NCI-H2227 (cell line): ENCODE results near the gene CSMD2.

ENCODE experiments used
- DNase-seq: peaks from one replicate; lab custom pipeline; 2025; ENCODE audit not compliant: unreplicated experiment; lab: John Stamatoyannopoulos, UW

The CSMD2 gene

DNA sequence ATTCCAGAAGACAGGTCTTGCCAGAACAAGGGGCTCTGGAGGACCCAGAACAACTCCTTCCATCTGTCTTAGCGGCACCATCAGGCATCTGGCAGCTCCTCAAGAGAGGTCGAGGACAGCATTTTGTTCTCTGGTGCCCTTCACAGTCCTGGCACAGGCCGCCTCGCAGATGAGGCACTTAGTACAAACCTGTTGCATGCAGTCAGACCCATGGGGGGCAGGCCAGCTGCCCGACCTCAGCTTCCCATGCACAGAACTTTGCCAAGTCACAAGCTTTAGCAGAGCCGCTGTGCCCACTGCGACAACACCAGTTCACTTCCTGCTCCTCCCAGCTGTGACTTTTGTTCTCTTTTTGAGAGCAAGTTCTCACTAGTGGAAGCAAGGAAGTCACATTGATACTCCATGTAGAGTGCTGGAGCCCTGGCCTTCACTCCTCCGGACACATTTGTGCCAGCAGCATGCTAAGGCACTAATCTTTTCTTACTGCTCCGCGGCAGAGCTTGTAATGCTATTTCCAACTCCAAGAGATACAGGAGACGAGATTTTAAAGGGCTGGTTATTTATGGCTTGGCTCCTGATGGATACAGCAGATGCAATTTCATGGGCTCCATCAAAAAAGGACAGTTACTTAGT, 256.6 kb downstream of the CSMD2 start:
- DNase-seq: no peak

DNA sequence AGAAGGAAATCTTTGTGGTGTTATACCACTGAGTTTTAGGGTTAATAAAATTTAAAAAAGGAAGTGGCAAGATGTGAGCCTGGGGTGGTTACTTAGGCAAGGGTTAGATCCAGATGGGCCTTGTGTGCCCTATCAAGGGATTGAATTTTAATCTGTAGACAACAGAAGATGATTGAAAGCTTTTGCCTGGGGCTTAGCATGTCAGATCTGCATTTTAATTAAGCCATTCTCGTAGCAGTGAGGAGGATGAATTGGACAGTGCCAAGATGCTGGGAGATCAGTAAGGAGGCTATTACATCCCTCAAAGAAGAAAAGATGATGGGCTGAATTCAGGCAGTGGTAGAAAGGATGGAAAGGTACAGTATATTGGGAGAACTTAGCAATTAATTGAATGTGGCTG, 258.9 kb downstream of the CSMD2 start:
- DNase-seq: no peak

DNA sequence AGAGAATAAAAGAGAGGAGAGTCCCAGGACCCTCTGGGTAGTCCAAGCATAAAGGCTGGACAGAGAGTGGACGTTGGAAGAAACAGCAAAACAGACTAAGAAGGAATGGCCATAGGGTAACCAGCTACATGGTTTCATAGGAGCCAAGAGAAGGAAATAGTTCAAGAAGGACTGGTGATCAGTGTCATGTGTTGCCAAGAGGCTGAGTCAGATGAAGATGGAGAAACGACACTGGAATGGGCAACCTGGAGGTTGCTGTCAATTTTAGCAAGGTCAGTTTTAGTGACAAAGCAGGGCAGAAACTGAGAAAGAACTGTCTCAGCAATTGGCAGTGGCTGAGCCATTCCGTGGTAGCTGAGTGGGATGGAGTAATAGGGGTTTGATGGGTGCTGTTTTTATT, 259.8 kb downstream of the CSMD2 start:
- no peak for DNase-seq

DNA sequence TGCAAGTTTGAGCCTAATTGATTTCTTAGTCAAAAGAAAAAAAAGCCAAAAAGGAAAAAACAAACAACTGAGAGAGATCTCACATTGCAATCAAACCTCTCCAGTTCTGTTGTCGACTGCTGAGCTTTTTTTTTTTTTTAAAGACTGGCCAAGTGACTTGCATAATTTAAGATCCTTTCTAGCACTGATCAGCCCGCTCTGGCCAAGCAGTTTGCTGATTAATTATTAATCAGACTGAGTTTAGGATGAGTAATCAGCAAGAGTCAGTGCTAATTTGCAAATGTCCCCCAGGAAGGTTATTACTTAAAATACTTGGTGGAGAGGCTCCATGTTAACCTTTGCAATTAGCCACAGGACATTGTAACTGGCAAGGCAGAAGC, 261.8 kb downstream of the CSMD2 start:
- no peak for DNase-seq

- no peak for DNase-seq
These were observed 262.4 kb downstream of the CSMD2 start for GRCh38 chr1:33902486-33903209.

- DNase-seq: no peak
These were observed 265.3 kb downstream of the CSMD2 start for GRCh38 chr1:33899746-33900145.

- no peak for DNase-seq
These were observed 266.1 kb downstream of the CSMD2 start for GRCh38 chr1:33898881-33899280.

DNA sequence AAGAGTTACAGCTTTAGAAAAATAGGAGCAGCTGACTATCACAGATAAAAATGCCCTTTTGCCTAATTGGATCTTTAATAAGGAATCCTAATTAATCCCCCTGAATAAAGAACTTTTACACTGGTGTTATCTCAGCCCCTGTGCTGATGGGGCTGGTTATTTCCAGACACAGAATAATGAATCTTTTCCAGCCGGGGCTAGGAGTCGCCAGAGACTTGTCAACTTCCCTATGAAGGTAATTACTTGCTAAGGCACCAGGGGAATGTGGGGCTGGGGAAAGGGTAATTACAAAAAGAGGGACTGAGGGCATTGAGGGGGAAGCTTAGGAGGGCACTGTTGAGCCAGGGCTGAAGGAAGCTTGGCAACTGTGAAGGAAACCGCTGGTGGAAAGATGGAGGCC, 266.6 kb downstream of the CSMD2 start:
- DNase-seq: no peak

DNA sequence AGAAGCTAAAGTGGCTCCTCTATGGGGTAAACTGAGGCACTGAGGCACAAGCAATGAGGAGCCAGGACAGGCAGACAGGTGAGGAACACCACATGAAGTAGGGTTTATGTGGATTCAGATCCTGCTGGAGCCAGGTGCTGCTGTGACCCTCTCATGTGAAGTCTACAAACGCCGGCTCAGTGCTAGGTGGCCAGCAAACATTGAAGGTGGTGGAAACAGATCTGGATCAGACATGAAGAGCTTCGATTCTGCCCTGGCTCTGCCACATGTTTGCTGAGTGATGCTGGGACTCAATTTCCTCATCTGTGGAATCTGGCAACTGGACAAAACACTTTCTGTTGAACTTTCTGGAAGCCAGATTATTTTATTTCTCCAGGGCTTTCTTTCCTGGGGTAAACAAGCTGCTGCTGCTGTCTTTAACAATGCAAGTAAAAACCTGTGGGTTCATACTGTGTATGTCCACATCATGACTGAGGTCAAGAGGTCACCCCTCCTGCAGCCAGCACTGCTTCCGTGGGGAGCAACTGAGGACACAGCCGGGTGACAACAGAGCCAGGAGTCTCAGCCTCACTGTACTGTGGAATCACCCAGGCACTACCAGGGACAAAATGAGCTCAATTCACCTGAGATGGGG, 267.8 kb downstream of the CSMD2 start:
- DNase-seq: no peak

- no peak for DNase-seq
These were observed 269.1 kb downstream of the CSMD2 start for GRCh38 chr1:33895976-33896375.

GRCh38 chr1:33895396-33895795, 269.6 kb downstream of the CSMD2 start:
- no peak for DNase-seq

DNA sequence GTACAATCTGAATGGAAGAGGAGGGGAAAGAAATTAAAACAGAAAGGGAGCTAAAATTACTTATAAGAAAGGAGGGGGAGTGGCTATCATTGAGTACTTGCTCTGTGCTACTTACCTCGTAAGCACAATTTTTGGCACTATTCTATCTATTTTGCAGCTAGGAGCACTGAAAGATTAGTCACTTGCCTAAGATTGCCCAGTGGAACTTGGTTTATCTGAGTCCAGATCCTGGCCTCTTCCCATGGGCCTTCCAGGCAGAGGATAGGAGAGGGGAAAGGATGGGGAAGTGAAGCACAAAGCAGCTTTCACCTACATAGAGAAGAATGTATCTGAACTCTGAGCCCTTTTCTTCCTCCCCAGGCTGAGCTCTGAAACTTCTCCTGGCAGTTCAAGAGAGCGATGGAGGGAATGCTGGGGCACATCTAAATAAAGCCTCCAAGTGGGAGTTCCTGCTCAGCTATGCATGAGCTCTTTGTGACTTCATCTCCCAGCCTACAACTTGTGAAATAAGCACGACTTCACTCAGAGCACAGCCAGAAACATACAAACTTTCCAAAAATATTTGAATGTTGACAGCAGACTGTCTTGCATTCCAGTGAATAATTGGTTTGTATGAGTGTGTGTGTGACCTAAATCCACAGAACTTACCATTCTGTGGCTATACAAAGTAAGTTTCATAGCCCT, 271.7 kb downstream of the CSMD2 start:
- DNase-seq: no peak

DNA sequence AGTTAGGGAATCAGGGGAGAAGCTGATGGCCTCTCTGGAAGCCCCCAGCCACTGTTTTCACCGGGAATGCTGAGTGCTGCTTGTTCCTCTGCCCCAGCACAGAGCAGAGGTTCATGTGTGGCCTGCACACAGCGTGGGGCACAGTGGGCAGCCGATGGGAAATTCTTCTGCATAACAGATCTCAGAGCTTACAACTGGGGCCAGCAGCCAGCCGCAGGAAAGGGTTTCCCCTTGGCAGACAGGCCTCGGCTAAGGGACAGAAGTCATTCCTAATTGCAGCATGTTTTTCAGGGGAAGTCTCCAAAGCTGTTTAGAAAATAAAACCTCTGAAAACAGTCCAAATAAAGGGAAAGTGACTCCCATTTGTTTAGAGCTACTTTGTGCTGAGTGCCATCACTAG, 278.5 kb downstream of the CSMD2 start:
- DNase-seq: no peak

DNA sequence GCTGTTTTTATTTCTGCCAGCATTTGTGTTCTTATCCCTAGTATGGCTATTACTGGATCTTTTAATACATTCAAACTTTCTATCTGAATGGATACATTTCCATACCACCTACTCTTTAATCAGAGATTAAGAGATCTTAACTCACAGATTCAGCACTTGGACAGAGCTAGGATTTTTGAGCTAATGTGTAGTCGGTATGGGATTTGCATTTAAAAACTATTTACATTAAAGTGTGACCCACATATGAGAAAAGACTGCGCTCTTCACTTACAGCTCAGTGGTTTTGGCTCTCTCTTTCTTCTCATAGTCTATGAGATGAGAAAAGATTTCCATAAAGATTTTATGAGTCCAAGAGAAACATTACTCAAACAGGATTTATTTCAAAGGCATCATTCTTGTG, 284.7 kb downstream of the CSMD2 start:
- DNase-seq: no peak

- DNase-seq: no peak
These were observed 286.6 kb downstream of the CSMD2 start for GRCh38 chr1:33878392-33878791.

GRCh38 chr1:33876970-33877650, 287.9 kb downstream of the CSMD2 start:
- DNase-seq: no peak

DNA sequence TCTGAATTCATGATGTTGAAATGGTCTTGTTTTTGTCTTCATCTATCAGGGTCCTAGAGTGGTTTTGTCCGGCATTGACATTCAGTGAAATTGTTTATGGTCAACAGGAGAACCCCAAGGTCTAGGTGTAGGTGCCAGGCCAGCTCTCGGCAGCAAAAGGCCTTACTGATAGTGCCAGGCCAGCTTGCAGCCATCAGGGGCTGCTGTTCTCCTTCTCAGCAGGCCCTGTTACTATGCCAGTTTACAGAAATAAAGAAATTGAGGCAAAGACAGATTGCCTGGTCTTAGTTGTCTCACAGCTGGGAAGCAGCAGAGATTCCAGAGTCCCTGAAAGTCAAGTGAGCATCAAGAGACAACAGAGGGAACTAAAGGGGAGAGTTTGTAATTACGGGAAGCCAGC, 289.2 kb downstream of the CSMD2 start:
- DNase-seq: no peak

GRCh38 chr1:33874636-33875035, 290.4 kb downstream of the CSMD2 start:
- DNase-seq: no peak

GRCh38 chr1:33872683-33873082, 292.3 kb downstream of the CSMD2 start:
- no peak for DNase-seq

DNA sequence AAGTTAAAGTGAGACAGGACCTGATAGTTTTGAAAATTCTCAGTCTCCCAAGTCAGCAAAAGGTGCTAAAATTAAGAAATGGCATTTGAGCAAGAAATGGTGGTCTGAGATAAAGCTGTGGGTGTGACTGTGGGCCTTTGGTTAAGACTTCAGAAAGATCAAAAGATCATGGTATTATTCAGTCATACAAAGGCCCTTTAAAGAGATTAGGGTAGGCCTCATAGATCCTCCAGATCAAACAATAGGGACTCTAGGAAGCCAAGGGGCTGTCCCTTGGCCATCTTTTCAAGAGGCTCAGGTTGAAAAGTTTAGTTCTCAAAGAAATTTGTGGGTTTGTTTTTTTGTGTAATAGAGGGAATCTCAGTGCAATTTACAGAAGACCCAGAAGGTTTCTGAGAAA, 292.8 kb downstream of the CSMD2 start:
- DNase-seq: no peak

DNA sequence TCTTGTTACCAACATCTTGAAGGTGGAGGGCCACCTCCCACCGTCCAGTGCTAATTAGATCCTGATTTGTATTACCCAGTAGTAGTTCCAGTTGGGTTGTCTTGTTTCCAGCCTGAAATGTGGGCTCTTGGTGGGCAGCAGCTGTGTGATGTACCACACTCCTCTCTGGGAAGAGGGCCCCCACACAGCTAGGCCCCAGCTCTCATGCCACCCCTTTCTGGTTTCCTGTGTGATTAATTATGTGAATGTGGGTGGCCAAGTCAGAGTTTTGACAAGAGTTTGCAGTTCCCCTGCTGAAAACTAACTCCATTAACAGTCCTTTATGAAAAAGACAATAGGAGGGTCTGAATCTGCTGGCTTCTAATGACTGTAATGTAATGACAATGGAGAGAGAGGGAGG, 297.3 kb downstream of the CSMD2 start:
- no peak for DNase-seq
